Measurements from ENCODE around the gene MORF4L2. TPM values are rescaled to one million over a fixed set of nuclear protein-coding genes. Genes with fewer than 3 reads are reported as not detected.

MORF4L2 gene
- total and polyA plus RNA-seq, 2 donors (not counting 3 experiments of a cell fraction or from before 2014, with no cell fraction given): 331 to 414 TPM

GRCh38 chrX:103730147-103730795 is 43.8 kb upstream of the MORF4L2 start:
- Histone ChIP-seq H3K79me2 (ENCODE audit: control insufficient read depth, insufficient read depth, low read length) (no peaks in the 10 kb centered on the region), H3K9me3 (replicated peaks; ENCODE audit: control insufficient read depth, insufficient read depth, low read length) (no peaks in the 10 kb centered on the region), H3K9ac (replicated peaks; ENCODE audit: extremely low read depth, insufficient read depth, low read length) (peak overlapping the region; percentile 34), H3K27me3 (ENCODE audit: control insufficient read depth in 2 of 2, insufficient read depth in 2 of 2, low read length in 2 of 2) (no peaks in the 10 kb centered on the region), H3K4me2 (ENCODE audit: insufficient read depth, low read length) (no peak overlapping the region), H2AFZ (ENCODE audit: low read depth, low read length) (peak overlapping the region; percentile 35), H3K36me3 (ENCODE audit: control insufficient read depth in 2 of 2, extremely low read depth in 1 of 2, insufficient read depth in 2 of 2, low read length in 2 of 2) (no peaks in the 10 kb centered on the region), H3K27ac (ENCODE audit: insufficient read depth, low read depth, low read length) (peak overlapping the region; percentile 74), H3K4me1 (ENCODE audit: control insufficient read depth, extremely low read depth, insufficient read depth, low read length) (peaks cover 18% of the 10 kb centered on the region), H4K20me1 (replicated peaks; ENCODE audit: control insufficient read depth, extremely low read depth, insufficient read depth, low read length) (no peaks in the 10 kb centered on the region), H3K9me1 (replicated peaks; ENCODE audit: control insufficient read depth, extremely low read depth, insufficient read depth, low read length) (no peaks in the 10 kb centered on the region), H3K4me3 (replicated peaks in 1 of 3; ENCODE audit: insufficient read depth in 1 of 3, low read depth in 1 of 3, low read length in 3 of 3) (no peak overlapping the region)
- BruUV-seq (replicated peaks): no TSS peak
- DNase-seq (ENCODE audit: low read depth, low spot score) (no peak), FAIRE-seq (peak; percentile 72)
- intact Hi-C loops (cut with micrococcal nuclease) (no loop called here), dilution Hi-C loops (cut with MboI; ENCODE audit: extremely low pct_ligation_motif_present, low sequenced_read_pairs) (no loop called here)
- ChIA-PET CTCF (interaction anchor here (1.0 to 4.1 kb wide), 4 partner anchors 11 to 44 kb away, joined by 3 to 28 read pairs (median 4); partner anchors contain the start of gene TMEM31), POLR2A (no interaction called here)
- TF ChIP-seq MYC (IDR thresholded peaks at IDR 0.05; ENCODE audit: low read depth, low read length) (no peak), MAX (IDR thresholded peaks at IDR 0.05; ENCODE audit: insufficient read depth, insufficient read length) (no peak), JUN (IDR thresholded peaks at IDR 0.05; ENCODE audit: borderline replicate concordance, insufficient read depth, insufficient read length, low read depth) (no peak), EZH2 (IDR thresholded peaks at IDR 0.05; ENCODE audit: borderline replicate concordance, low read depth, low read length, severe bottlenecking) (no peak), POLR2A (IDR thresholded peaks at IDR 0.05; ENCODE audit: low read depth, low read length) (no peak), POLR2AphosphoS5 (IDR thresholded peaks at IDR 0.05; ENCODE audit: insufficient read depth, low read depth, low read length) (no peak), CTCF (IDR thresholded peaks at IDR 0.05; ENCODE audit: extremely low read depth in 1 of 2, insufficient read depth in 1 of 2, low read depth in 1 of 2, low read length in 2 of 2) (no peak), GATA2 (IDR thresholded peaks at IDR 0.05; ENCODE audit: insufficient read depth, insufficient read length, low read depth, low read length) (no peak), FOS (IDR thresholded peaks at IDR 0.05; ENCODE audit: borderline replicate concordance, insufficient read depth, low read length) (no peak)

All from endothelial cell of umbilical vein (primary cell).